ENCODE data around the gene ALK. TPM values are rescaled to one million over a fixed set of nuclear protein-coding genes. Genes with fewer than 3 reads are reported as not detected.
A peak's percentile ranks its signal among the peaks of the same experiment; 100 is the strongest.

The ALK gene
- total and polyA plus RNA-seq, 10 of the 15 experiments (the other 5 are each of a cell fraction or from before 2014, with no cell fraction given) = 0.11 TPM; not detected in 9

GRCh38 chr2:29317077-29317517 is 604.3 kb downstream of the ALK start (continued):
- no peak for TF ChIP-seq NR2C1 (IDR thresholded peaks at IDR 0.05)
- TF ChIP-seq MTA2 (IDR thresholded peaks at IDR 0.05; ENCODE audit: low read depth) = no peak
- TF ChIP-seq SUPT20H (IDR thresholded peaks at IDR 0.05; ENCODE audit: borderline replicate concordance, control insufficient read depth, low read depth, low read length) = no peak
- TF ChIP-seq MYB (IDR thresholded peaks at IDR 0.05; ENCODE audit: borderline replicate concordance, low read depth, low read length) = no peak
- TF ChIP-seq, protein P1, sequence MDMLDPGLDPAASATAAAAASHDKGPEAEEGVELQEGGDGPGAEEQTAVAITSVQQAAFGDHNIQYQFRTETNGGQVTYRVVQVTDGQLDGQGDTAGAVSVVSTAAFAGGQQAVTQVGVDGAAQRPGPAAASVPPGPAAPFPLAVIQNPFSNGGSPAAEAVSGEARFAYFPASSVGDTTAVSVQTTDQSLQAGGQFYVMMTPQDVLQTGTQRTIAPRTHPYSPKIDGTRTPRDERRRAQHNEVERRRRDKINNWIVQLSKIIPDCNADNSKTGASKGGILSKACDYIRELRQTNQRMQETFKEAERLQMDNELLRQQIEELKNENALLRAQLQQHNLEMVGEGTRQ (IDR thresholded peaks at IDR 0.05; ENCODE audit: borderline replicate concordance, low read depth, low read length) = no peak; the same call in 1 of the 2 replicates
- TF ChIP-seq CBX5 (IDR thresholded peaks at IDR 0.05; ENCODE audit: low read depth) = peak; percentile 98
- no peak for TF ChIP-seq ZNF24 (IDR thresholded peaks at IDR 0.05)
- TF ChIP-seq CBX3 (IDR thresholded peaks at IDR 0.05; ENCODE audit: borderline replicate concordance, low read depth) = no peak
- no peak for TF ChIP-seq RFX5 (IDR thresholded peaks at IDR 0.05; ENCODE audit: low read depth, low read length)
- no peak for TF ChIP-seq WRNIP1 (IDR thresholded peaks at IDR 0.05; ENCODE audit: borderline replicate concordance, low read depth, low read length)
- no peak for TF ChIP-seq IRF3 (IDR thresholded peaks at IDR 0.05)
- TF ChIP-seq RAD51 (IDR thresholded peaks at IDR 0.05) = no peak
- TF ChIP-seq FOS (IDR thresholded peaks at IDR 0.05; ENCODE audit: borderline replicate concordance, extremely low read depth, insufficient read length) = no peak
- TF ChIP-seq RELA (IDR thresholded peaks at IDR 0.05; ENCODE audit: borderline replicate concordance, partially characterized antibody) = no peak
- TF ChIP-seq MLLT1 (IDR thresholded peaks at IDR 0.05) = no peak
- TF ChIP-seq MEF2A (IDR thresholded peaks at IDR 0.05; ENCODE audit: insufficient read depth, low read depth, low read length) = peak; percentile 73; the same call in 1 of the 2 replicates
- TF ChIP-seq SUZ12 (IDR thresholded peaks at IDR 0.05; ENCODE audit: unreplicated experiment) = no peak
- TF ChIP-seq BHLHE40 (IDR thresholded peaks at IDR 0.05; ENCODE audit: borderline replicate concordance in 1 of 2, low read depth in 2 of 2, low read length in 1 of 2) = peak in 1 of 2 experiments; percentile 27; a peak in 1 of 4 replicates
- TF ChIP-seq EP300 (IDR thresholded peaks at IDR 0.05; ENCODE audit: borderline replicate concordance in 1 of 2, control insufficient read depth in 1 of 2, low read depth in 2 of 2, low read length in 2 of 2) = peak in 1 of 2 experiments; percentile 39; a peak in 1 of 4 replicates
- no peak for TF ChIP-seq YBX1 (IDR thresholded peaks at IDR 0.05)
- TF ChIP-seq, protein P2, sequence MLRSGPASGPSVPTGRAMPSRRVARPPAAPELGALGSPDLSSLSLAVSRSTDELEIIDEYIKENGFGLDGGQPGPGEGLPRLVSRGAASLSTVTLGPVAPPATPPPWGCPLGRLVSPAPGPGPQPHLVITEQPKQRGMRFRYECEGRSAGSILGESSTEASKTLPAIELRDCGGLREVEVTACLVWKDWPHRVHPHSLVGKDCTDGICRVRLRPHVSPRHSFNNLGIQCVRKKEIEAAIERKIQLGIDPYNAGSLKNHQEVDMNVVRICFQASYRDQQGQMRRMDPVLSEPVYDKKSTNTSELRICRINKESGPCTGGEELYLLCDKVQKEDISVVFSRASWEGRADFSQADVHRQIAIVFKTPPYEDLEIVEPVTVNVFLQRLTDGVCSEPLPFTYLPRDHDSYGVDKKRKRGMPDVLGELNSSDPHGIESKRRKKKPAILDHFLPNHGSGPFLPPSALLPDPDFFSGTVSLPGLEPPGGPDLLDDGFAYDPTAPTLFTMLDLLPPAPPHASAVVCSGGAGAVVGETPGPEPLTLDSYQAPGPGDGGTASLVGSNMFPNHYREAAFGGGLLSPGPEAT (IDR thresholded peaks at IDR 0.05; ENCODE audit: low read depth) = no peak
- peak; percentile 95 for TF ChIP-seq NFIC (IDR thresholded peaks at IDR 0.05; ENCODE audit: low read depth, low read length)
- TF ChIP-seq MXI1 (IDR thresholded peaks at IDR 0.05; ENCODE audit: low read depth, low read length) = no peak
- no peak for TF ChIP-seq PKNOX1 (IDR thresholded peaks at IDR 0.05)
- no peak for TF ChIP-seq ZZZ3 (IDR thresholded peaks at IDR 0.05; ENCODE audit: control insufficient read depth, insufficient read length, low read depth)

Measured in GM12878 (cell line).